Left renal pelvis (tissue), 4 donors: Measurements from ENCODE around the gene CERK. TPM values are rescaled to one million over a fixed set of nuclear protein-coding genes. Genes with fewer than 3 reads are reported as not detected.

Experiments
- DNase-seq, 4 donors: peaks; one replicate each; pipeline ENCODE4 v3.0.0-alpha.2; 2013; ENCODE audit warnings: low read depth in 4 of 4, low spot score in 3 of 4
- polyA plus RNA-seq, 4 donors: library from polyadenylated mRNA; unstranded; fragments of 120-200 nt; gene quantifications; one replicate each; pipeline ENCODE4 v1.2.1, GENCODE V29; 2013; ENCODE audit not compliant: insufficient read length in 4 of 4

Gene CERK
- polyA plus RNA-seq, 4 donors: 48.8 to 56.6 (median 50.2) TPM

GRCh38 chr22:46703996-46704370 is 34.1 kb downstream of the CERK start:
- no peak for DNase-seq

- no peak for DNase-seq
These were observed 34.7 kb downstream of the CERK start for GRCh38 chr22:46703171-46703995.

GRCh38 chr22:46701262-46701661 is 36.8 kb downstream of the CERK start:
- DNase-seq: no peak

GRCh38 chr22:46699091-46699490 is 39.0 kb downstream of the CERK start:
- no peak for DNase-seq

- no peak for DNase-seq
These were observed 40.1 kb downstream of the CERK start for GRCh38 chr22:46697811-46698515.

- no peak for DNase-seq
These were observed 41.4 kb downstream of the CERK start for GRCh38 chr22:46696614-46697013.

GRCh38 chr22:46696229-46696518 is 41.9 kb downstream of the CERK start:
- no peak for DNase-seq

- no peak for DNase-seq
These were observed 42.5 kb downstream of the CERK start for GRCh38 chr22:46695346-46696228.

- no peak for DNase-seq
These were observed 43.5 kb downstream of the CERK start for GRCh38 chr22:46694416-46695170.

GRCh38 chr22:46693634-46694415 is 44.2 kb downstream of the CERK start:
- DNase-seq: no peak

- no peak for DNase-seq
These were observed 46.5 kb downstream of the CERK start for GRCh38 chr22:46691571-46691970.

GRCh38 chr22:46690146-46690545 is 47.9 kb downstream of the CERK start:
- DNase-seq: no peak

GRCh38 chr22:46688949-46689348 is 49.1 kb downstream of the CERK start:
- no peak for DNase-seq

- no peak for DNase-seq
These were observed 50.6 kb downstream of the CERK start for GRCh38 chr22:46687460-46687859.

GRCh38 chr22:46687048-46687444 is 51.0 kb downstream of the CERK start:
- no peak for DNase-seq

- DNase-seq: no peak
These were observed 51.6 kb downstream of the CERK start for GRCh38 chr22:46686221-46687047.

GRCh38 chr22:46684706-46685105 is 53.3 kb downstream of the CERK start:
- no peak for DNase-seq

GRCh38 chr22:46682011-46682731 is 55.9 kb downstream of the CERK start:
- DNase-seq: no peak
